ENCODE measurements around the gene ARHGEF40.

ARHGEF40 gene

DNA sequence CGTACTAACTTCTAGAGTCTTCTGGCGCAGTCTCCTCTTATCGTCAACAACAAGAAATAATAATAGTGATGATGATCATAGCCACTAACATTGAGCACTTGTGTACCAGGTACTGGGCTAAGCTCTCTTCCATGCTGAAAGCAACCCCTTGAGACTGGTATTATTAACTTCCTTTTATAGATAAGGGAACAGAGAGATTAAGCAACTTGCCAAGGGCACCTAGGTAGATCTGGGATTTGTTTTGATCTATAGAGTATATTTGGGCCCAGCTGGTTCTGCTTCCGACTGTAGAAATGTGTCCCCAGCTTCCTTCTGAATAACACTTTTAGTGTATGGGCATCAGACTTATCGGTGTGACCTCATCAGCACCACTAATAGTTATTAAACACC lies 29.5 kb downstream of the ARHGEF40 start:
- DNase-seq: no peak

DNA sequence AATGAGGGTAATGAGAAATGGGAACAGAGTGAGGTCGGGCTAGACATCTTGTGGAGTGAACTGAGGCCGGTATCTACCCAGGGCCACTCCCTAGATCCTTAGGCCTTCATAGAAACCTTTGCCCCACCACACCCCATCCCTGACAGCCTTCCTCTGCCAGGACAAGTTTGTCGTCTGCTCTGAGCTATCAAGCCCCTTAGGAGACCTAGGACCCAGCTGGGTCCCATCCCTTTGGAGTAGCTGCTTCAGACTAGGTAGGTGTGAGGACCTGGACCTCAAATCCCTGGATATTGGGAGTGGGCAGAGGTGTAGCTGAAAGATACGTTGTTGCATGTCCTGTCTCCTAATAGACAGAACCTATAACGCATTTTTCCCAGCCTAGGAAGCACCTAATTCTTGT lies 30.8 kb downstream of the ARHGEF40 start, which contains the start of gene TMEM253:
Gene TMEM253, plus strand, starts transcription at position 136 of the 400 bp plus-strand sequence. CDS start 278 bp downstream, outside the sequence.
- no peak for DNase-seq

DNA sequence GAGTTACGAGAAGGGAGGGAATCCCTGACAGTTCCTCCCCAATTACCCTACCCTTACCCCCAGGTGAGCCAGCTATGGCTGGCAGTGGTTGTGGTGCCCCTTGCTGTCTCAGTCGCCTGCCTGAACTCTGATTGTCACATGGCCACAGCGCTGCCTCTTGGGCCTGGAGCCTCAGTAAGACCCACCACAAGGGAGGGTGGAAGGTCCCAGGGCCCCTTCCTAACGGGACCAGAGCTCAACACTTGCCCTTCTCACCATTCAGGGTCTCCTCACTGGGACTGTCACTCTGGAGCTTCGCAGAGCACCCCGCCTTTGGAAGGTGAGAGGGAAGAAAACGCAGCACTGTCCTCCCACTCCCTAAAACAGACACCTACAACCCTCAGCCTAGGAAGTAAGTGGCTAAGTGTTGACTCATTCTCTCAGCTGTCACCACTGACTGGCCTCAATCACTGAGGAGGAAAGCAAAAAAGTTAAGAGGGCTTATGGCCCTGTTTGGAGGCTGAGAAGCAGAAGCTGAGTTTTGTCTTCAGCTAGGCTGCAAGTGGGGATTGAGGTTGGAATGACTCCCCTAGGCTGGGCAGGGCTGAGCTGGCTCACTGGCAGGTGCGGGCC lies 31.8 kb downstream of the ARHGEF40 start:
- no peak for DNase-seq

DNA sequence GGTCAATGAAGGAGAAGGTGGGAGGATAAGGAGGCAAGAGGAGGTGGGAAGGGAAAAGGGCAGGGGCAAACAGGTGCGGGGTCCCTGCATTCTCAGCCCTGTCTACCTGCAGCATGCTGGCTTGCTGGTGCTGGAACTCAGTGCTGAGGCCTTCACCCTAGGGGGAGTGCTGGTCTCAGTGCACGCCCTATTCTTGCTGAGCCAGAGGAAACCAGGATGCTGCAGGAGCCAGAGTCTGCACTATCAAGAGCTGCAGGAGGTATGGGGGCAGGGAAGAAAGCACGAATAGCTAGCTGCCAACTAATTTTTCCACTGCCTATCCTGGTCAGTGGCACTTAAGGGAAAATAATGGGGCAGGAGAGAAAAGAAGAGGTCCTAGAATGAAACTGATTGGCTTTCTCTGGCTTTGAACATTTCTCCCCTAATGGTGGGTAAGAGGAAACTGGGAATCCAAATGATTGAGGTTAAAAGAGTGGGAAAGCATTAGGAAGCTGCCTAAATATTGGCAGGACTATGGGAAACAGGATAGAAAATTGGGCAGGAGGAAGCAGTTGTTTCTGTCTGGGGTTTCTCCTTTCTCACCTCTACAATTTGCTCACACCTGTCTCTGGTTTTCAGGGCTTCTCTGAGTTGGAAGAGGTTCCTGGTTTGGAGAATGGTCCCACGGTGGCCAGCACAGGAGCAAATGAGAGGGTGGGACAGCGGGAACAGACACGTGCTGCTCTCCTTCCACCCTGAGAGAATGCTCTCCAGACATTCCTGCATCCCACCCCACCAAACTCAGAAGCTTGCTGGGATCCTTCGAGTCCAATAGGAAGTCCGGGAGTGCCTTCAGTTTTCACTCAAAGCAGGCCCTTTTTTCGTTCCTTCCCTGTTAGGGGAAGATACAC lies 32.7 kb downstream of the ARHGEF40 start:
- DNase-seq: no peak

DNA sequence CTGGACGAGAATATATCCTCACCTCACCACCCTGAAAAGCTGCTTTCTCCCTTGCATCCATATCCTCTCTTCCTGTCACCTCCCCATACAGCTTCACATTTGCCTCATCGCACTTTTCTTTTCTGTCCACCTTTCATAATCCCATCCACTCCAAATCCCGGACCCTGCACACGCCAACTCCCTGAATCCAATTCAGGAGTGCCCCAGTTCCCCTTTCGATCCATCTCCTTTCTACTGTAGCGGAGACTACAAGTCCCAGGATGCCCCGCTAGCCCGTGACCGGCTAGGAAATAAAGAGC lies 33.3 kb downstream of the ARHGEF40 start:
- no peak for DNase-seq

DNA sequence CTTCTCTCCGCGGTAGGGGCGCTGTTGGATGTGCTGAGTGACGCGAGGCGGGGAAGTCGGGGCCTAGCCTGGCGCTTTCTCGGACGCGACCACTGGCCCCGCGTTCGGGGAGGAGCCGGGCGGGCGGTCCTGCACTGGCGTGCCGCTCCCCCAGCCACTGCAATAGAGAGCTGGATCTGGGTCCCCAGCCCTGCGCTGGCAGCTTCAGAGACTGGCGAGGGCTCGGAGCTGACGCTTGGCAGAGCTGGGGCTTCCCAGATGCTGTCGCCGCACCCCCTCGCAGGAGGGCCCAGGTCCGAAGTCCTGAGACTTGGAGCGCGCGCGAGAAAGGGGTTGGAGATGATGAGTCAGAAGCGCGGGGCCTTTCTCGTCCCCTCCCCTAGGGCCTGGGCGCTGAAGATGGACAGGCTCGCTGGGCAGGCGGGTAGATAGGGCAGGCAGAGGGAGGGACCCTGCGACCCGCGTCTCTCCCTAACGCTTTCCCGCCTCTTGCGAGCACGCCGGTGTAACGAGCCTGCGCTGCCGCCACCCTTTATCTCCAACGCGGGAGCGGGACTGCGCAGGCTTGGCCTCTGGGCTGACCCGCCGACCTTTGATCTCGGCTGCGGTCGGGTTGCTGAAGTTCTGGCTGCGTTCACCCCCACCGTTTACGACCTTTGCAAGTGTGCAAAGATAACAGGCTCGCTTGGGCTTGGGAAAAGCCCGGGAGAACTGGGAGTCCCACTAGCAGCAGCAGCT lies 33.8 kb downstream of the ARHGEF40 start:
- peak; percentile 91 for DNase-seq

DNA sequence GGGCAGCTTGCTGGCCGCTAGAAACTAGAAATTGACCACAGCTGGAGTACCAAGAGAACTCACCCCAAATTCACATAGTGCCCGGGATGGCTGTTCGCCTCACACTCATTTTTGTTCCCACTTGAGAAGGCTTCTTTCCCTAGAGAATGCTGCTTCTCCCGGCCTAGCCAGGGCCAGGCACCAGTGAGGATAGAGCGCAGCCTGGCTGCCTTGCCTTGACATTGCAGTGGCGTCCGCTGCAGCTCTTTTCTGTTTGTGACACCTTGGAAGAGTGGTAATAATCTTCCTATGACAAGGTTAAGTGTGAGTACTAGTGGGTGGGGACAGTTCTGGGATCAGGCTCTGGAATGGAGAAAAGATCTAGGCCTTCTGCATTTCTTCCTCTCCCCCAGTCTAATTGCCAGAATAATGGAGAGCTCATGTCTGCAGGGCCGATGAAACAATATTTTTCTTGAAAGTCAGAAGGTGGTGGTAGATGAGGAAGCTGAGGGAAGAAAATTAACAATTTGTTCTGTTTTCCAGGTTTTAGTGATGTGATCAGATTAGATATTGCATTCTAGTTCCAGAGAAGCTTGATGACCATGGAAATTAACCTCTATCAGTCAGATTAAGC lies 34.5 kb downstream of the ARHGEF40 start:
- DNase-seq: peak; percentile 43

DNA sequence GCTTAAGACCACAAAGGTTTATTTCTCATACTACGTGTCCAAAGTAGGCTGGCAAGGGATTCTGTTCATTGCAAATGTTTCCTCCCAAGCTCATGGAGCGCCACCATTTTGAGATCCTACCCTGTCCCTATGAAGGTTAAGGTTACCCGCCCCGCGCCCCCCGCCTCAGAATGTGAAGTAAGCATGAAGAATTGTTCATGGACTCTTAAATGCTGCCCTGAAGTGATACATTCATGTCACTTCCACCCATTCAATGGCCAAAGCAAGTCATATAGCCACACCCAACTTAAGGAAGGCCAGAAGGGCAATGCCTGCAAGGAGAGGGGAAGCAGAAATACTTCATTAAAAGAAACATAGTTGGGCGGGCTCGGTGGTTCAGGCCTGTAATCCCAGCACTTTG lies 35.0 kb downstream of the ARHGEF40 start:
- DNase-seq: no peak

DNA sequence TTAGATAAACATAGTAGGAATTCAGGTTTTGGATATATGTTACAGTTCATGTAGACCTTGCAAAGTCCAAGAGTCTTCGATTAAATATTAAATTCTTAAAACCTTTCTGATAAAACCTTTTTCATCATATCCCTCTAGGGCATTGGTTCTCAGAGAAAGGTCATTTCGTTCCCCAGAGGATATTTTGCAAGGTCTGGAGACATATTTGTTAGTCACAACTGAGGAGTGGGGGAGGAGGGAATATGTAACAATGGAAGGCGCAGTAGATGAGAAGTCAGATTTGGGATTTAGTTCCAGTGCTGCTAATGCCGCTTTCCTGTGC lies 36.0 kb downstream of the ARHGEF40 start:
- no peak for DNase-seq

DNA sequence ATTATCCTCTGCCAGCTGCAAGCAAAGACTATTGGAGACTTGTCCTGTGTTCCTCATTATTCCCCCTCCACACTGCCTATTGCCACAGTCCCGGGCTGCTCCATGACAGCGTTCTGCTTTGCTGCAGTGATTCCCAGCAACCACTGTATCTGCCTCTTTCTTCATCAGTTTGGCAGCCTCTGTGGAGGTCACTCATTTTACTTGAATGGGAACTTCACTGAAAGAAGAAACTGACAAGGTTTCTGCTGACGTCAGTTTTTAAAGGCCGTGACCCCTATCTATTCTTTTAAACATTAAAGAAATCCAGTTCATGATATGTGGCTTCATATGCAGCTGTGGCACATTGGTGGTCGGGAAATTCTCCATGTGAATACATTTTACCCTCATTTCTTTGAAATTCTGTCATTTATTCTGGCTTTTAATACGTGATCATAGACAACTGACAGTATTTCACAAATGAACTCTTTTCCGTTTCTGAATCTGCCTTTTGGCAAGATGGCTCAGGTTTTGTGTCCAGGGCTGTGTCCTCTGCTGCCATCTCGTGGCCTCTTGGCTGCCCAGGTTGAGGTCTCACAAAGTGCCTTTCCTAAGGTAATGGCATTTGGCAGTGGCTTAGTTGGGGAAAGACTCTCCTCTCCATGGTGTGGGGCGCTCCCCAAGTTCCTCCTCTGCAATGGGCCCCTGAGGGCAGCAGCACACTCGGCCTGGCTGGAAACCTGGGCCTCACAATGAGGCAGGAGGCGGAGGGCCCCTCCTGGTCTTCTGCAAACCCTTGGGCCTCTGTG lies 36.6 kb downstream of the ARHGEF40 start:
- peak; percentile 38 for DNase-seq

DNA sequence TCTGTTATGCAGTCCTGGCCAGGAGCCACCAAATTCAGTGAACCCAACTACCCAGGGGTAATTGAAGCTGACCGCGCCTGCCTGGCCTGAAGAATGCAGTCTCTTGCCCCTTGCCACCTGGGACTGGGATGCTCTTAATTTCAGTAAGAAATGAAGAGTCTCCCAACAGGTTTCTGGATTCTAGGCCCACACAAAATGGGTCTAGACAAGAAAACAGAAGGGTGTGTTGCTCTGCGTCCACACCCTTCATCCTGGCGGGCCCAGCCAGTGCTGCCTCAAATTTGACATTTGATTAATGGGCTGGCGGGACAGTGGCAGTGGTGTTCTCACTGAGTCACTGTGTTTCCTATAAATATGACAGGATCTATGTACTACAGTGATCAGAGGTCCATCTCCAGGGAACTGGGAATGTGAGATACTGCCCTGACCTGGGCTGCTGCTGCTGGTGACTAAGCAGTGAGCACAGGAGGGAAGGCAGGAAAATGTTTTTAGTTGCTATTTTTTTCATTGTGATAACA lies 37.2 kb downstream of the ARHGEF40 start:
- DNase-seq: no peak

DNA sequence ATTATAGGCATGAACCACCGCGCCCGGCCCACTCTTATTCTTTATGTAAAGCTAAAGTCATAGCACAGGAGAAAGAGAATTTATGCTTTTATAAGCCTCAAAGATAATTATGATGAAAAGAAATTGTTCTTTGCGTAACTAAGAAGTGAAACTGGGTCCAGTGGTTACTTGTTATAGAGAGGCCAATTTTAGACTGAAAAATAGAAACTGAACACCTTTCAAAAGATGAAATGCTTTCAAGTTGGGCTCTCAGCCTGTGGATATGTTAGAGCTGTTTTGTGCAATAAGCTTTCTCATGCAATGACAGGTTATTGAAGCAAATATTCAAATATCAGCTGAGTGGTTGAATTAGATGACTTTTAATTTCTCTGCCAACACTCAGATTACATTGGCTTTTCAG lies 38.7 kb downstream of the ARHGEF40 start:
- DNase-seq: no peak

DNA sequence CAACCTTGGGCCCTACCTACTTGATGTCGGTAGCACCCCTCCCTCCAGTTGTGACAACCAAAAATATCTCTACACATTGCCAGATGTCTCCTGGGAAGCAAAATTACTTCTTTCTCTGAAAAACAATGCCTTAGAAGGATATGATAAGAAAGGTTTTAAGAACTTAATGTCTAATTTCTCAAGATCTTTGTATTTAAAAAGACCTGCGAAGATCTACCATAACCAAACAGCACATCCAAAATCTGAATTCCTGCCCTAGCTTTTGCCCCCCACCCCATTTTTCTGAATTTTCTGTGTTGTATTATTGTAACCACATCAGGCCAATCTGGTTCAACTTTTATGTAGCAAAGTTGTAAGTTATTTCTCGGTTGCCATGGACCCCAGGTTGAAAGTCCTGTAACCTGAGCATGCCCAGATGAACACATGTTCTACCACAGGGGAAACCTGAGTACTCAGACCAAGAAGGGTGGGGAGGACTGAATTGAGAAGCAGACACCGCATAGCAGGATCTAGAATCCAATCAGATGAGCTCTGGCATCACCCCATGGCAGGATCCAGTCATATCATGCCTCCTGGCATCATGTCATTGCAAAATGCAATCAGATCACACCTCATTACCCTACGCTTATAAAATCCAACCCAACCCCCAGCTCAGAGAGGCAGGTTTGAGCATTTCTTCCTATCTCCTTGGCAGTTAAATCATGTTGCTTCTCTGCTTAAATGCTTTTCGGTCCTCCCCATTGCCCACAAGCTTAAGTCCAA lies 39.5 kb downstream of the ARHGEF40 start:
- no peak for DNase-seq

DNA sequence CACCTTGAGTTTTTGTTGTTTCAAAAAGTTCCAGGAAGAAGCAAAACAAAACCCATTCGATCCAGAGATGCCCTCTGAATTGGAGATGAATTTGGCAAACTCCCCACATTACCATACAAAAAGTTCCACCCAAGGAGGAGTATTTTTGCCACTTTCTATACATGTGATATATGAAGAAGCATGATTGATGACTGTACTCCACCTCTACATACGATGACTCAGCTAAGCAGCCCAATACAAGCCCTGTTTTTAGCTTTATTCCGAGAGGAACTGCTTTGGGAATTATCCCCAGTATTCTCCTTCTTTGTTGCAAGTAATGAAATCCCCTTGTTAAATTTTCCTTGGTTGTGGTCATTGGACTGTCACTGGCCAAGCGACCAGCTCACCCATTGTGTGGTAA lies 42.2 kb downstream of the ARHGEF40 start:
- no peak for DNase-seq

DNA sequence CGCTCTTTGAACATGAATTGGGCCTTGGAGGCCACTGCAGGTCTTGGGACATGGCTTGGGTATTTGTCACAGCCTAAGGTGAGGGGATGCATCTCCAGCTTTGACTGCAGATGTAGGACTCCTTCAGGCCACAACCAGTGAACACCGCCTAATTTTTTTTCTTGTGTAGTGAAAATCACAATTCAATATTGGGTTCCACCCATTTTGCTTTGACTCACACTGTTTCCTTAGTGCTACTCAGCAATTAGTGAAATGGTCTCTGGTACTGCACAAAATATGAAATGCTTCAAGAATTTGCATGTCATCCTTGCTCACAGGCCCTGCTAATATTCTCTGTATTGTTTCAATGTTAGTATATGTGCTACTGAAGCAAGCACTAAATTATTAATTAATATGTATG lies 43.3 kb downstream of the ARHGEF40 start:
- DNase-seq: no peak

DNA sequence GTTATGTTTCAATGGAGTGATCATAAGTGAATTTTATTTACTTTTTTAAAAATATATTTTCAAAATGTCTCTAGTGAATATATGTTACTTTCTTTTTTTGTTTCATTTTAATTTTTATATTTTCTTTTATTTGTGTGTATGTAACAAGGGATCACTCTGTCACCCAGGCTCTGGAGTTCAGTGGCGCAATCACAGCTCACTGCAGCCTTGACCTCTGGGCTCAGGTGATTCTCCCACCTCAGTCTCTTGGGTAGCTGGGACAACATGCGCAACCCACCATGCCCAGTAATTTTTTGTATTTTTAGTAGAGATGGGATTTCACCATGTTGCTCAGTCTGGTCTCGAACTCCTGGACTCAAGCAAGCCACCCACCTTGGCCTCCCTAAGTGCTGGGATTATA lies 48.8 kb downstream of the ARHGEF40 start:
- no peak for DNase-seq

DNA sequence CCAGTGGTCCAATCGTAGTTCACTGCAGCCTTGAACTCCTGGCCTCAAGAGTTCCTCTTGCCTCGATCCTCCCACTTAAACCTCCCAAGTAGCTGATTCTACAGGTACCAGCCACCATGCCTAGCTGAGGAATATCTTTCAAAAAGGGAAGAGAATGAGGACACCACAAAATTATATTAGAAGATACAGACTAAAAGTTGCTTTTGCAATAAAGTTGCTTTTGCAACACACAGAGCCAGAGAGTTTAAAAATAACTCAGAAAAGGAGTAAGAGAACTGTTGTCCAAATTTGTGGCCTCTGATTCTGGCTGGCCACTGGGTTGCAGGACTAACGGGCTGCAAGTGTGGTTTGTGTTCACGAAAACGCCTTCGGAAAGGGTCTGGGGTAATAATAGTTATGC lies 50.6 kb downstream of the ARHGEF40 start:
- DNase-seq: no peak

DNA sequence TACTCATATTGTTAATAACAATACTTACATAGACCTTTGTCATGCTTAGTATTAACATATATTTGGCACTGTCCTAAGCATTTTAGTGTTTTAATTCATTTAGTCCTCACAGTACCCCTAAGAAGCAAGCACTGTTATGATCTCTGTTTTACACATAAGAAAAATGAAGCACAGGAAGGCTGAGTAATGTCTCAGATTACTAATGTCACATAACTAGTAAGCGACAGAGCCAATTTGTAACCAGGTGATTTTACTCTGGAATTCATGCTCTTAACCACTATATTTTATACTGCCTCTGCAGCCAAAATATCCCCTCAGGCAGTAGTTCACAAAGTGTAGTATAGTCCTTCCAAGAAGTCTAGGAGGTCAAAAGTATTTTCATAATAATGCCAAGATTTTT lies 51.0 kb downstream of the ARHGEF40 start:
- DNase-seq: no peak

DNA sequence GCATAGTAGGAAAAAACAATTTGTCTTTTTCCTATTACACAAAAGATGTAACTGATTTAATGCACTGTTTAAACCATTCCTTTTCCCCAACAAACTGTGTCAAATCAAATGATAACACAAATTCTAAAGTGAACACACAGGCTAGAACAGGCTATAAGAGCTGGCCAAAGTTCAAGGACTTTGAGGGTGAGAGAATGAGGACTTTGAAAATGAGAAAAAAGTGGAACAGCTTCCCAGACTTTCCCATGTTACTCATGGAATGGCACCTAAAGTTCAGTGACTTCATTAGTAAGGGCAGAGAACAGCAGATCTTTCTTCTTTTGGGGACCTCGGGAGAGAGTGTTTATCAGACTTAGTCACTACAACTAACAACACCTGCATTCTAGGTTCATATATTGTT lies 53.3 kb downstream of the ARHGEF40 start:
- DNase-seq: no peak

DNA sequence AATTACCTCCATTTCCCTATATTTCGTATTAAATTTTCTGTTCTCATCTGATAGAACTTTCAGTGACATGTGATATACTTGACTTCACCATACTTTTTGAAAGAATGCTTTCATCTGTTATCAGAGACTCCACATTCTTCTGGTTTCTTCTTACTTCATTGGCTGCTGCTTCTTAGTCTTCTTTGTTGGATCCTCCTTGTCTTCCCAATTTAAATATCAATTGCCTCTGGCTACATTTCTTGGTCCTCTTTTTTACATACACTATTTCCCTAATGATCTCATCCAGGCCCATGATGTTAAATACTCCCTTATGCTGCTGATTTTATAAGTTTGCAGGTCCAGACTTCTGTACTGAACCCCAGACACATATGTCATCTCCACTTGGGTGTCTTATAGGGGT lies 63.8 kb downstream of the ARHGEF40 start:
- no peak for DNase-seq

DNA sequence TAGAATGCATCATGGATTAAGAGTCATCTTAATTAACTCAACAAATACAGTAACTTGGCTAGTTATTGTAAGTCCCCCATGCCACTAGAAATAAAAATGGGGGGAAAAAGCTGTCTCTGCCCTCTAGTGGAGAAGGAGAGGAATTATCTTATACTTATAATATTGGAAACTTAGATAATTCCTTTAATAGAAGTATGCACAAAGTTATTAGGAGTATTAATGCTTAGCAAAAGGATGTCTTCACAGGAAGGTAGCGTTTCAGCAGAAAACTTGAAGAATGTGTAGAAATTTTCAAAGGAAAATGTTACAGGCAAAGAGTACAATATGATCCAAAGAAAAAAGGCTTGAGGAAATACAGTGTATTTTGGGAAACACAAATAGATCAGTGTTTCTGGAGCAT lies 65.9 kb downstream of the ARHGEF40 start:
- no peak for DNase-seq
